Measurements from ENCODE around the gene CYB5R3.
A peak's percentile ranks its signal among the peaks of the same experiment; 100 is the strongest.

CYB5R3 gene
- 24.0 to 37.6 (median 32.3) reads per million in 4 experiments for total RNA-seq

GRCh38 chr22:42649246-42650099 lies at the start of gene CYB5R3:
Gene CYB5R3, minus strand, starts transcription at chr22:42649392. Its CDS starts 77 bp downstream, at chr22:42649315.
- peak; percentile 68 for DNase-seq

DNA sequence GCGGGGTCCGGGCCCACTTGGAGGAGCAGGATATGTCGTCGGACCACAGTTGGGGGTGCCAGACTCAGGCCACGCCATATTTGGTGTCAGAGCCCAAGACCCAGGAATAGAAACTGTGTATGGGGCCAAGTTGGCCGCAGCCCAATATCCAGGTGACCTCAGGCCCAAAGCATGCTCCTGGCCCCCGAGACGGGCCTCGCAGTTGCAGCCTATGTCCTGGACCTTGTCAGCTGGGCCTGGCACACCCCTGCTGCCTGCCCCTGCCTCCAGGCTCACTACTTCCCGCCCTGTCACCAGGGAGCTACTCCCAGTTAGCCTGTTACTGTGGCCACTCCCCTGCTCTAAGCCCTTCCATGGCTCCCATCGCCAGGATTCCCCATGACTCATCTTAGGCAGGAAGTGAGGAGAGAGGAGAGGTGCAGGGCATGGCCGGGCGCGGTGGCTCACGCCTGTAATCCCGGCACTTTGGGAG lies 48.4 kb upstream of the CYB5R3 start:
- DNase-seq: no peak

DNA sequence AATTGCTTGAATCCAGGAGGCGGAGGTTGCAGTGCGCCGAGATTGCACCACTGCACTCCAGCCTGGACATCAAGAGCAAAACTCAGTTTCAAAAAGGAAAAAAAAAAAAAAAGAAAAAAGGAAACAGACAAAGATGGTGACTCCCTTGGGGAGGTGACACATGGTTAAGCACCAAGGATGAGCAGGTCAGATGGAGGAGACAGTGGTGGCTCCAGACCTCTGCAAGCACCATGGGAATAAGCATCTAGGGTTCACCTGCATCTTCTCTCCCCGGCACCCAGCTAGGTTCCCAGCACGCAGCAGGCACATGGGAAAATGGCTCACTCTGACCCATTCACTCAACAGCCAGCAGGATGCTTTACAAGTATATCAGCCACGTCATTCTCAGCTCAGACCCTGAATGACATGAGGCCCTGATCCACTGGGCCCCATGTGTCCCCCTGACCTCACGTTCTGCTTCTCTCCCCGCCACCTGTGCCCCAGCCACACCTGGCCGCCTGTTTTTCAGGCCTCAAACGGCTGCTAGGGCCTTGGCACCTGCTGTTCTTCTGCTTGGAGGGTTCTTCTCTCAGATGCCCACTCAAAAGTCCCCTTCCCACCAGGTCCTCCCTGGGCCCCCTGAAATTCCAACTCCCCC lies 47.3 kb upstream of the CYB5R3 start:
- no peak for DNase-seq

DNA sequence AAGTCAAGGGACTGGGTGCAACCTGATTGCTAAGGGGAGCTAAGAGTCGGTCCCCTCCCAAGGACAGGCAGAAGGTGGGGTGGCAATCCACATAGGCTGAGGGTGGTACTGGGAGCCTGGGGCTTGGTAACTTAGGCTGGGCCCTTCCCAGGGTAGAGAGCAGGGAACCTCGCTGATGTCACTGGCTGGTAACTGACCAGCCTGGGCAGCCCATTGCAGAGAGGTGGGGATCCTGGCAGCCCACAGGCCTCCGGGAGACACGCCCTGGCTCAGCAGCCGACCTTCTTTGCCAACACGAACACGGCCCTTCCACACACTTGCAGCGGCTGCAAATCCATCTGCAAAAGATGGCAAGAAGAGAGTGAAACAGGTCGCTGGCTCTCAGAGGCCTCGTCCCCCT lies 46.1 kb upstream of the CYB5R3 start:
- DNase-seq: no peak

GRCh38 chr22:42693763-42694683 lies 44.8 kb upstream of the CYB5R3 start:
- DNase-seq: no peak

- DNase-seq: no peak
Observed at GRCh38 chr22:42693055-42693762, 44.0 kb upstream of the CYB5R3 start.

GRCh38 chr22:42692239-42693054 lies 43.3 kb upstream of the CYB5R3 start:
- DNase-seq: no peak

- DNase-seq: no peak
Observed at GRCh38 chr22:42691440-42691839, 42.2 kb upstream of the CYB5R3 start.

GRCh38 chr22:42688241-42689211 lies 39.3 kb upstream of the CYB5R3 start:
- DNase-seq: no peak

DNA sequence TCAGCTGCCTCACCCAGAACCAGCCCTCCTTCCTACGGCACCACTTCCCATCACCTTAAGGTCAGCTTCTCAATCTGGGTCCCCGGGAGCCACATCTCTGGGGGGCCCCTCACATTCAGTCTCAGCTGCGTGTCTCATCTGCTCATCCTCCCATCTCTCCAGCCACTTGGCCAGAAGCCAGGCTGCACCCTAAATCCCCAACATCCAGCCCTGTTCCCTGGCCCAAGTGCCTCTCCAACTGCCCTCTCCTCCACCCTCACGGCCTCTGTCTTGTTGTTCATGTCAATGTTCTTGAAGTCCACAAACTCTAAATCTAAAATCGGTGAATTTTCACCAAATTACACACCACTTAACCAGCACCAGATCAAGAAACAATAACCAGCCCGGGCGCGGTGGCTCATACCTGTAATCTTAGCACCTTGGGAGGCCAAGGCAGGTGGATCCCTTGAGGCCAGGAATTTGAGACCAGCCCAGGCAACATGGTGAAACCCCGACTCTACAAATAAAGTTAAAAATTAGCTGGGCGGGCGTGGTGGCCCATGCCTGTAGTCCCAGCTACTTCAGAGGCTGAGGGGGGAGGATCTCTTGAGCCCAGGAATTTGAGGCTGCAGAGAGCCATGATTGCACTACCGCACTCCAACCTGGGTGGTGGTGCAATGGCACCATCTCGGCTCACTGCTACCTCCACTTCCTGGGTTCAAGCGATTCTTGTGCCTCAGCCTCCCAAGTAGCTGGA lies 37.7 kb upstream of the CYB5R3 start:
- DNase-seq: no peak

DNA sequence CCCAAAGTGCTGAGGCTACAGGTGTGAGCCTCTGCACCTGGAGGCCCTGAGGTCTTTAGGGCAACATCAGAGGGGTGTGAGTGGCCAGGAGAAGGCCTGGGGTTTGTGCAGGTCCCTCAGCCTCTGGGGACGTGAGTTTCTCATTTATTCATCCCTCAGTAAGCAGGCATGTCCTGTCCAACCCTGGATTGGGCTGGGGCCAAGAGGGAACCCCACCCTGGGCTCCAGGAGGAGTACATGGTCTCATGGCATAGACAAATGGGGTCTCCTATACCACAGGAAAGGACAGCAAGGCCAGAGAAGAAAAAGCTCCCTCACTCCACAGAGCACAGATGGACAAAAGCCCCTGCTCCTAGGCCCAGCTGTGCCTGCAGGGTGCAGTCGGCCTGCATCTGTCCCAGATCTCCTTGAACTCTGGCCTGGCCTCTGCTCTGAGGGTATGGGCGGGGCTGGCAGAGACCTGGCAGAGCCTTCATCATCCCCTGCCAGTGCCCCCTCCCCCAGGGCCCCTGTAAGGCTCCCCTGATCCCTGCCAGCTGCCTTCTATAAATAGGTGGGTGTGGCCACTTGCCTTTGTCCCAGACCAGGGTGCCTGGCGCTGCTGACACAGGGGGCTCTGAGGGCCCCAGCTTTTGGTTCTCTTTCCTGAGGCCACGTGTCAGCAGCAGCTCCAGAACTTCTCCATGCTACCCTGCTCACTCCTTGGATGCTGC lies 36.9 kb upstream of the CYB5R3 start:
- DNase-seq: no peak

GRCh38 chr22:42684462-42685195 lies 35.4 kb upstream of the CYB5R3 start:
- DNase-seq: no peak

- DNase-seq: no peak
Observed at GRCh38 chr22:42683578-42684283, 34.5 kb upstream of the CYB5R3 start.

GRCh38 chr22:42682113-42682851 lies 33.1 kb upstream of the CYB5R3 start:
- DNase-seq: no peak

- no peak for DNase-seq
Observed at GRCh38 chr22:42680648-42681047, 31.5 kb upstream of the CYB5R3 start.

GRCh38 chr22:42679691-42680090 lies 30.5 kb upstream of the CYB5R3 start:
- no peak for DNase-seq

DNA sequence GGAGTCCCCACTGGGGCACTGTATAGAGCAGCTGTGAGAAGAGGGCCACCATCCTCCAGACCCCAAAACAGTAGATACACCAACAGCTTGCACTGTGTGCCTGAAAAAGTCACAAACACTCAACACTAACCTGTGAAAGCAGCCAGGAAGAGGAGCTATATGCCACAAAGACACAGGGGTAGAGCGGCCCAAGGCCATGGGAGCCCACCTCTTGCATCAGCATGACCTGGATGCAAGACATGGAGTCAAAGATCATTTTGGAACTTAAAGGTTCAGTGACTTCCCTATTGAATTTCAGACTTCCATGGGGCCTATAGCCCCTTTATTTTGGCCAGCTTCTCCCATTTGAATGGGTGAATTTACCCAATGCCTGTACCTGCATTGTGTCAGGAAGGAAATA lies 29.7 kb upstream of the CYB5R3 start:
- no peak for DNase-seq

All from effector CD8-positive, alpha-beta T cell (primary cell).